Measurements from ENCODE around the gene ANKRD42. TPM values are rescaled to one million over a fixed set of nuclear protein-coding genes. Genes with fewer than 3 reads are reported as not detected.

The ANKRD42 gene
- polyA plus RNA-seq, 3 donors: 4.3 to 6.2 (median 6.1) TPM

DNA sequence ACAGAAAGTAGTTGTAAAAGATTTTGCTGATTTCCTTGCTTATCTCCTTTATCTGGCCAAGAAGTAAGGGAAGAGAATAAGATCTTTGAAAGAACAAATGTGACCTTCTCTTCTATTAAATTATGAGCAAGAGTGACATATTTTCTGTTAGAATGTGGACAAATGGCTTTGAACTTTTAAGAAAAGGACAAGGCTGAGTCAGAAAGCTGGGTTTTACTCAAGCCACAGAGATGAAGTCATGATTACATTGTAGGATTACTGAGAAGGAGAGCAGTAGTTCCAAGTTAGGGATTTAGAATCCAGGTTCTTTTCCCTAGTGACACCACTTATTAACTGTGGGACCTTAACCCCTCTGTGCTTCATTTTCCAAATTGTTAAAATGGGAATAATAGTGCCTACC, 79.1 kb downstream of the ANKRD42 start:
- no peak overlapping the region for H3K27ac Mint-ChIP-seq
- Histone ChIP-seq H2AFZ (ENCODE audit: insufficient read depth, low read depth, low read length, poor library complexity, severe bottlenecking) (no peak overlapping the region), H3K36me3 (replicated peaks in 1 of 2; ENCODE audit: control insufficient read depth in 1 of 2, insufficient read depth in 2 of 2, low read length in 2 of 2) (peaks cover 43 to 62% of the 10 kb centered on the region in 2 donors), H3K4me1 (ENCODE audit: control insufficient read depth in 1 of 2, insufficient read depth in 2 of 2, low read length in 2 of 2) (no peaks in the 10 kb centered on the region), H3K9ac (ENCODE audit: insufficient read depth, low read length, poor library complexity, severe bottlenecking) (no peak overlapping the region), H3K9me3 (replicated peaks in 1 of 2; ENCODE audit: control insufficient read depth in 1 of 2, insufficient read depth in 1 of 2, low read length in 2 of 2) (no peaks in the 10 kb centered on the region), H3K27ac (ENCODE audit: low read depth in 1 of 2, low read length in 2 of 2) (no peak overlapping the region), H4K20me1 (ENCODE audit: insufficient read depth, low read length) (no peaks in the 10 kb centered on the region), H3K79me2 (ENCODE audit: insufficient read depth, low read length) (no peaks in the 10 kb centered on the region), H3K4me2 (replicated peaks; ENCODE audit: extremely low read depth, low read length, poor library complexity, severe bottlenecking) (no peak overlapping the region), H3K4me3 (replicated peaks in 1 of 3; ENCODE audit: low read depth in 2 of 3, low read length in 3 of 3) (no peak overlapping the region), H3K27me3 (ENCODE audit: control insufficient read depth in 2 of 2, insufficient read depth in 2 of 2, low read length in 2 of 2) (no peaks in the 10 kb centered on the region)
- no peaks in the 10 kb centered on the region for H3K4me1 Mint-ChIP-seq
- peaks cover 65 to 74% of the 10 kb centered on the region in 2 donors for H3K36me3 Mint-ChIP-seq
- intact Hi-C loops (cut with micrococcal nuclease): no loop called here
- no peak for DNase-seq
- peaks cover 0 to 5% (median 3%) of the 10 kb centered on the region in 7 donors for H3K9me3 Mint-ChIP-seq
- no peaks in the 10 kb centered on the region for H3K27me3 Mint-ChIP-seq (ENCODE audit: low read depth in 3 of 3)
- H3K4me3 Mint-ChIP-seq: no peak overlapping the region
- TF ChIP-seq, protein P1, sequence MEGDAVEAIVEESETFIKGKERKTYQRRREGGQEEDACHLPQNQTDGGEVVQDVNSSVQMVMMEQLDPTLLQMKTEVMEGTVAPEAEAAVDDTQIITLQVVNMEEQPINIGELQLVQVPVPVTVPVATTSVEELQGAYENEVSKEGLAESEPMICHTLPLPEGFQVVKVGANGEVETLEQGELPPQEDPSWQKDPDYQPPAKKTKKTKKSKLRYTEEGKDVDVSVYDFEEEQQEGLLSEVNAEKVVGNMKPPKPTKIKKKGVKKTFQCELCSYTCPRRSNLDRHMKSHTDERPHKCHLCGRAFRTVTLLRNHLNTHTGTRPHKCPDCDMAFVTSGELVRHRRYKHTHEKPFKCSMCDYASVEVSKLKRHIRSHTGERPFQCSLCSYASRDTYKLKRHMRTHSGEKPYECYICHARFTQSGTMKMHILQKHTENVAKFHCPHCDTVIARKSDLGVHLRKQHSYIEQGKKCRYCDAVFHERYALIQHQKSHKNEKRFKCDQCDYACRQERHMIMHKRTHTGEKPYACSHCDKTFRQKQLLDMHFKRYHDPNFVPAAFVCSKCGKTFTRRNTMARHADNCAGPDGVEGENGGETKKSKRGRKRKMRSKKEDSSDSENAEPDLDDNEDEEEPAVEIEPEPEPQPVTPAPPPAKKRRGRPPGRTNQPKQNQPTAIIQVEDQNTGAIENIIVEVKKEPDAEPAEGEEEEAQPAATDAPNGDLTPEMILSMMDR (IDR thresholded peaks at IDR 0.05): no peak

DNA sequence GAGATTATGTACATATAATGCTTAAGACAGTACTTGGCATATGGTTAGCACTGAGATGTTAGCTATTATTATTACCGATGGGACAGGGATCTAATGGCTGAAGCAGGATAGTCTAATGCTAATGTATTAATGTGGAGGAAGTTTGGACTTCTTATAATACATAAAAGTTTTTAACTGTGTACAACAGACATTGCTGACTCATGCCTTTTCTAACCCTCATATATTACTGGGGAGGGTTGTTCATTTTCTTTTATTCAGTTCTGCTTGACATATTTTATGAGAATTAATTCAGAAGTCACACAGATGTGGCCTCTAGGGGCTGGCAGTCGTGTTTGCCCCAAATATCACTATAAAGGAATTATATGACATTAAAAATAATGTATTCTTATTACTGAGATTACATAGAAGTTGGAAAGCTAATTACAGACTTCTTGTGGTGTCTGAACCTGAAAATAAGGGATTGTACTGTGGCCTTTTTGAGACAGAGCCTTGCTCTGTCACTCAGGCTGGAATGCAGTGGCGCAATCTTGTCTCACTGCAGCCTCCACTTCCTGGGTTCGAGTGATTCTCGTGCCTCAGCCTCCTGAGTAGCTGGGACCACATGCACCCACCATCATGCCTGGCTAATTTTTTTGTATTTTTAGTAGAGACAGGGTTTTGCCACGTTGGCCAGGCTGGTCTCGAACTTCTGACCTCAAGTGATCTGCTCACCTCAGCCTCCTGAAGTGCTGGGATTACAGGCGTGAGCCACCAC, 82.6 kb downstream of the ANKRD42 start:
- H3K79me2 ChIP-seq (ENCODE audit: insufficient read depth, low read length): peaks cover 8% of the 10 kb centered on the region
- Mint-ChIP-seq H3K36me3 (peaks cover 54 to 67% of the 10 kb centered on the region in 2 donors), H3K4me1 (no peaks in the 10 kb centered on the region), H3K27ac (peak overlapping the region in 1 of 7 donors; percentile 26), H3K9me3 (peaks cover 0 to 4% (median 3%) of the 10 kb centered on the region in 7 donors), H3K4me3 (no peak overlapping the region), H3K27me3 (ENCODE audit: low read depth in 3 of 3) (no peaks in the 10 kb centered on the region)
- no peaks in the 10 kb centered on the region for H3K27me3 ChIP-seq (ENCODE audit: control insufficient read depth in 2 of 2, insufficient read depth in 2 of 2, low read length in 2 of 2)
- peaks cover 68 to 93% of the 10 kb centered on the region in 2 donors for H3K36me3 ChIP-seq (replicated peaks in 1 of 2; ENCODE audit: control insufficient read depth in 1 of 2, insufficient read depth in 2 of 2, low read length in 2 of 2)
- no peaks in the 10 kb centered on the region for H3K9me3 ChIP-seq (replicated peaks in 1 of 2; ENCODE audit: control insufficient read depth in 1 of 2, insufficient read depth in 1 of 2, low read length in 2 of 2)
- H3K9ac ChIP-seq (ENCODE audit: insufficient read depth, low read length, poor library complexity, severe bottlenecking): no peak overlapping the region
- no peaks in the 10 kb centered on the region for H3K4me1 ChIP-seq (ENCODE audit: control insufficient read depth in 1 of 2, insufficient read depth in 2 of 2, low read length in 2 of 2)
- H2AFZ ChIP-seq (ENCODE audit: insufficient read depth, low read depth, low read length, poor library complexity, severe bottlenecking): no peak overlapping the region
- 87% methylated on average over 4 of the region's 8 CpGs for WGBS (ENCODE audit: insufficient coverage)
- no peak overlapping the region for H3K27ac ChIP-seq (ENCODE audit: low read depth in 1 of 2, low read length in 2 of 2)
- H3K4me3 ChIP-seq (replicated peaks in 1 of 3; ENCODE audit: low read depth in 2 of 3, low read length in 3 of 3): no peak overlapping the region
- DNase-seq: no peak
- TF ChIP-seq, protein P1 (IDR thresholded peaks at IDR 0.05): no peak
- no peak overlapping the region for H3K4me2 ChIP-seq (replicated peaks; ENCODE audit: extremely low read depth, low read length, poor library complexity, severe bottlenecking)
- intact Hi-C loops (cut with micrococcal nuclease): no loop called here
- H4K20me1 ChIP-seq (ENCODE audit: insufficient read depth, low read length): no peaks in the 10 kb centered on the region

Data from CD14-positive monocyte (primary cell).